Testis (tissue), 2 donors: ENCODE data around the gene WBP11.

Experiments
- POLR2A ChIP-seq: fragments of 450-650 bp; IDR thresholded peaks from one replicate; pipeline ENCODE4 v1.6.1; 2017; ENCODE audit warnings: antibody characterized with exemption, mild to moderate bottlenecking, moderate library complexity
- TF ChIP-seq, protein P1 (sequence below), 3 experiments: fragments of 450-650 bp in 2 of 3; fragments of 200-600 bp in 1 of 3; sonication (generic) in 1 of 3; IDR thresholded peaks; one replicate each; pipeline ENCODE4 v1.5.1; 2016 to 2019; ENCODE audit warnings: antibody characterized with exemption in 3 of 3, mild to moderate bottlenecking in 2 of 3, moderate library complexity in 1 of 3

DNA sequence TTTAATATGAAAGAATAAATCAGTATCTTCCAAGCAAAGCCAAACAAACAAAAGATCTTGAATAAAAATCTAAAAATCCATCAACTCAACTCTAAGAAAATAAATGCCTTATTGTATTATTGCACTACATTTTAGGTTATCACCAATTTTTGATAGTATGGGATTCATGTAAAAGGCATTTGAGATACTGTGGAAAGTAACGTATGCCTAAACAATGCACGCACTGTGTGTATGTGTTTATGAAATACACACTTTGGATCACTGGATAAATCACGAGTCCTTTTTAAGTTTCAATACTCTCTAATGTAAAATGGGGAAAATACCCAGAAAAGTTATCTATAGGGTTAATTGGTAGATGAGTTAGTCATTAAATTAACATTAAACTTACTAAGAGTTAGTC is 17.7 kb downstream of the WBP11 start:
- TF ChIP-seq, protein P1, sequence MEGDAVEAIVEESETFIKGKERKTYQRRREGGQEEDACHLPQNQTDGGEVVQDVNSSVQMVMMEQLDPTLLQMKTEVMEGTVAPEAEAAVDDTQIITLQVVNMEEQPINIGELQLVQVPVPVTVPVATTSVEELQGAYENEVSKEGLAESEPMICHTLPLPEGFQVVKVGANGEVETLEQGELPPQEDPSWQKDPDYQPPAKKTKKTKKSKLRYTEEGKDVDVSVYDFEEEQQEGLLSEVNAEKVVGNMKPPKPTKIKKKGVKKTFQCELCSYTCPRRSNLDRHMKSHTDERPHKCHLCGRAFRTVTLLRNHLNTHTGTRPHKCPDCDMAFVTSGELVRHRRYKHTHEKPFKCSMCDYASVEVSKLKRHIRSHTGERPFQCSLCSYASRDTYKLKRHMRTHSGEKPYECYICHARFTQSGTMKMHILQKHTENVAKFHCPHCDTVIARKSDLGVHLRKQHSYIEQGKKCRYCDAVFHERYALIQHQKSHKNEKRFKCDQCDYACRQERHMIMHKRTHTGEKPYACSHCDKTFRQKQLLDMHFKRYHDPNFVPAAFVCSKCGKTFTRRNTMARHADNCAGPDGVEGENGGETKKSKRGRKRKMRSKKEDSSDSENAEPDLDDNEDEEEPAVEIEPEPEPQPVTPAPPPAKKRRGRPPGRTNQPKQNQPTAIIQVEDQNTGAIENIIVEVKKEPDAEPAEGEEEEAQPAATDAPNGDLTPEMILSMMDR (IDR thresholded peaks at IDR 0.05), result no peak
- TF ChIP-seq POLR2A, result no peak
